HG03280 (cell line): Measurements from ENCODE around the gene ENAH.

ENCODE experiments used
- ATAC-seq: cut with Tn5 transposase; IDR thresholded peaks from one replicate; pipeline ENCODE4 v1.9.1; 2021; ENCODE audit warnings: mild to moderate bottlenecking, moderate library complexity; ENCODE audit not compliant: unreplicated experiment

Gene ENAH

GRCh38 chr1:225608014-225608796 is 44.7 kb downstream of the ENAH start:
- ATAC-seq: no peak

DNA sequence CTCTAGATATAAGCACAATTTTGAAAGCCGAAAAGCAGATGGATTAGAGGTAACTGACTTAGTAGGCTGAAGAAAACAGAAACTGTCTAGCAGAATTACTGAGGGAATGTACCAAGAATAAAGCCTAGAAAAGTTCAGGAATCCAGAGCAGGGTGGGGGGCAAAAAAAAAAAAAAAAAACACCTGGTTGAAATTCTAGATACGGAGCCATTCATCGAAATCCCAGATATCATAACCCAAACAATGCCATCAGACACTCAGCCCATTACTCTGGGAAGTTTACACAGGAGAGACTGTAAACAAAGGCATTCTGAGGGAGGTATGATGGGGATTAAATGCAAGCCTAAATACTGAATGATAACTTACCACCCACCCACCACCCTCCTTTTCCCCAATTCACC is 45.6 kb downstream of the ENAH start:
- no peak for ATAC-seq

DNA sequence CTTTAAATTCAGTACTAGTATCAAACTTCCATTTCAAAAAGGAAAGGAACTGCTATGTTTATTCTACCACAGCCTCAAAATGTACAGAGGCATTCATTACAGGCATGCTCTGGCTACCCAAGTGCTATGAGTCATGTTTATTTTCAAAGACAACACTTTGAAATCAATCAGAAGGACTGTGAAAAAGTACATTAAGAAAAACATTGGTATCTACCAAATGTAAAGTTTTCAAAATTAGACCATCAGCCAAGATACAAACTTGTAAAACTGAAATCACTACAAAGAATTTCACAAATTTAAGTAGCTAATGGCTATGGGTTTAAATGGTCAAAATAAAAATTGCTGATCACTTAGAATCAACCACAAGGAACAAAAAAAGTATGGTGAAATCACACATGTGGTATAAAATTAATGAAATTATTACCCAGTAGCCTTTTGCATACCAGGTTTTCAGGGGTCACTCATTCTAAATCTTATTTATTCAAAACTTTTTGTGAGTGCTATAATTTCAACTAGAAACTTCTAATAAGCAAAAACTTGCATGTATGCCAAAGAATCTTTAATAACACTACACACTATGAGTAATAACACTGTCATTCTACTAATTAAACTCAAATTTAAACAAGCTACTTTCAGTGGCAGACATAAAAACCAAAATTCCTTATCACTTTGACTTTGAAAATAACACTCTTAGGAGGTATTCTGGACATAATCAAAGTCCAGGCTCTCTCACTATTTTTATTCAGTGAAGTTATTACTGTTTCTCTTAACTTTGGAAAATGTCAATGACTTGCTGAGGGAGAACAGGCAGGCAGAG is 49.2 kb downstream of the ENAH start:
- no peak for ATAC-seq

DNA sequence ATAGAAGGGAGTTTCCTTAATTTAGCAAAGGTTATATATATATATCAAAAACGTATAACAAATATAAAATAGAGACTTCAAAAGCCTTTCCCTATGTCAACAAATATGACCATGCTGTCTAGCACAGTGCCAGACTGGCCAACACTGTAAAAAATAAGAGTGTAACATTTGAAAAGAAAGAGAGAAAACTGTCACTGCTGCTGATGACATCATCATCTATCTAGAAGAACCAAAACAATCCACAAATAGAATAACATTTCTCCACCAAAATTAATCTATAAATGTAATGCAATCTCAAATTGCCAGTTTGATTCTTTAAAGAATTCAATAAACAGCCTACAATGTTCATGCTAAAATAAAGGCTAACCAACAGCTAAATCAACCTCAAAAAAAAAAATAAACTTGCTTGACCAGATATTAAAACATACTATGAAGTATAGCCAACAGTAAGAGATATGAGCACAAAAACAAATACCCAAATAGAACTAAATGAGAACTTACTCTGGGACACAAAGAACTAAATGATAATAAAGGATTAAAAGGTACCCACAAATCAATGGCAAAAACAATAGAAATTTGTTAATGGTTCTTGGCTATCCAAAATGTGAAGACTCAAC is 50.2 kb downstream of the ENAH start:
- ATAC-seq: no peak

DNA sequence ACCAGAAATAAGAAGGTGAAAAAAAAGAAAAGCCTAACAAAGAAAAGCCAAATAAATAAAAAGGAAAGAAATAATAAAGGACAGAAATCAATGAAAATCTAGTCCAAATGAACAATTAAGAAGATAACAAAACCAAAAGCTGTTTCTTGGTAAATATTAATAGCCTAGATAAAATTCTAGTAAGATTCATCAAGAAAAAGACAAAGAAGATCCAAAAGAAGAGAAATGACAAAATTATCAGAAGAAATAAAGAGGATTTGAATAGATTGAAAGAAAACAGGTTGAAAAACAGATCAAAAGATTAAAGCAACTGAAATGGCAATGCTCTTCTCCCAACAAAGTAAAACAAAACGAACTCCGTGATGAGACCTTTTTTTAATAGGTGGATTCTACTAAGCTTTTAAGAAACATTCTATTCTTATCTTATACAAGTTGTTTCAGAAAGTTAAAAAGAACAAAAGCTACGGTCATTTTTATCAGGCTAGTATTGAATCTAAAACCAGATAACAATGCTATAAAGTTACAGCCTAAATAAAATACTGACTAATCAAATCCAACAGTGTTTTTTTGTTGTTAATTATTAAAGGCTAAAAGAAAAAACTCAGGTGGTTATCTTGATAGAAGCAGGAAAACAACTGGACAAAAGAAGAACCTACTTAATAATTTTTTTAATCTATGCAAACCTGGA is 50.9 kb downstream of the ENAH start:
- no peak for ATAC-seq

- no peak for ATAC-seq
These were observed 54.1 kb downstream of the ENAH start for GRCh38 chr1:225598847-225599246.

GRCh38 chr1:225597926-225598575 is 54.9 kb downstream of the ENAH start:
- no peak for ATAC-seq

GRCh38 chr1:225596736-225597135 is 56.2 kb downstream of the ENAH start:
- no peak for ATAC-seq

- ATAC-seq: no peak
These were observed 56.9 kb downstream of the ENAH start for GRCh38 chr1:225595974-225596551.

GRCh38 chr1:225595452-225595851 is 57.5 kb downstream of the ENAH start:
- no peak for ATAC-seq

DNA sequence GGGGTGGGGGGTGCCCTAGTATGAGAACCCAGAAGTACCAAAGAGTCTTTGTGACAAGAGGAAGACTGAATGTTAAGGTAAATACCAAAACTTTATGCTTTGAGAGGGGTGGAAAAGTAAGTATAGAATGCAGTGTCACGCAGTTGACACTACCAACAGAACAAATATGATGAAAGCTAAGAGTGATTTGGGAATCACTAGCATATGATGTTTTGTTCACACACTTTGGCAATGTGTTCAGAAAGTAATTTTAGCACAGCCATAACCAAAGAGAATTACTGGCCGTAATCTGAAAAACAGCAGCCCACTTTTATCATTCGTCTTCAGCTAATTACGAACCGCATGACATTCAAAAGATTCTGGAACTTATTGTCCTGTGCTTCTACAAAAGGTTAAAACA is 59.5 kb downstream of the ENAH start:
- ATAC-seq: no peak

- ATAC-seq: no peak
These were observed 60.4 kb downstream of the ENAH start for GRCh38 chr1:225592362-225593025.

DNA sequence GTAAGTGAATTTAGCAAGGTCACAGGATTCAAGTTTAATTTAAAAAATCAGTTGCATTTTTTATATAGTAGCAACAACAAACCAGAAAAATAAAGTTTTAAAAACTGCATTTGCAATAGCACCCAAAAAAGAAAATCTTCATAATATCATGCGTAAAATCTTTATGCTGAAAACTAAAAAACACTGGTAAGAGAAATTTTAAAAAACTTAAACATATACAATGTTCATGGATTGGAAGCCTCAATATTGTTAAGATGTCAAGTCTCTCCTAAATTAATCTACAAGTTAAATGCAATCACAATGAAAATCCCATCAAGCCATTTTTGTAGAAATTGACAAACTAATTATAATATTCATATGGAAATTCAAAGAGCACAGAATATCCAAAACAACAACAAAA is 65.6 kb downstream of the ENAH start:
- ATAC-seq: no peak

- no peak for ATAC-seq
These were observed 71.7 kb downstream of the ENAH start for GRCh38 chr1:225581186-225581585.

DNA sequence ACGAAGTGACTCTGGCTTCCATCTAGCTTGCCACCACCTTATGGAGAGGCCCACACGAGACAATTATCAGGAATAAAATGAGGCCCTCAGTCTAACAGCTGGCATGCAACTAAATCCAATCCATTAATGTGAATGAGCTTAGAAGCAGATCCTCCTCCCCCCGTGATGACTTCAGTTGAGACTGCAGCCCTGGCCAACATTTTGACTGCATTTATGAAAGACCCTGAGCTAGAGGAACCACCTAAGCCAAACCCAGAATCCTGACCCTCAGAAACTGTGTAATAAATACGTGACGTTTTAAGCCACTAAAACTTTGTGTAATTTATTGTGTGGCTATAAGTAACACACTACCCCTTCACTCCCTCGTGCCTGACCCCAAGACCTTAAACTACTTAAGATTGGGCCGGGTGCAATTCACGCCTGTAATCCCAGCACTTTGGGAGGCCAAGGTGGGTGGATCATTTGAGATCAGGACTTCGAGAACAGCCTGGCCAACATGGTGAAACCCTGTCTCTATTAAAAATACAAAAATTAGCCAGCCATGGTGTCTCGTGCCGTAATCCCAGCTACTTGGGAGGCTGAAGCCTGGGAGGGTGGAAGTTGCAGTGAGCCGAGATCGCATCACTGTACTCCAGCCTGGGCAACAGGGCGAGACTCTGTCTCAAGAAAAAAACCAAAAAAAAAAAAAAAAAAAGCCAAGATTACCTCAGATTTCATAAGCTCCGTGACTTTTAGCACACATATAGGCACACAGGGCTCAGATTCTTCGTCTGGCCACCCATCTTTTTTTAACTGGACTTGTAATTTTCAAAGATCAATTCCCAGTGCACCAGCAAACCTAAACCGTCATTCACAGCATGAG is 72.5 kb downstream of the ENAH start:
- no peak for ATAC-seq

GRCh38 chr1:225578251-225578977 is 74.5 kb downstream of the ENAH start:
- no peak for ATAC-seq

DNA sequence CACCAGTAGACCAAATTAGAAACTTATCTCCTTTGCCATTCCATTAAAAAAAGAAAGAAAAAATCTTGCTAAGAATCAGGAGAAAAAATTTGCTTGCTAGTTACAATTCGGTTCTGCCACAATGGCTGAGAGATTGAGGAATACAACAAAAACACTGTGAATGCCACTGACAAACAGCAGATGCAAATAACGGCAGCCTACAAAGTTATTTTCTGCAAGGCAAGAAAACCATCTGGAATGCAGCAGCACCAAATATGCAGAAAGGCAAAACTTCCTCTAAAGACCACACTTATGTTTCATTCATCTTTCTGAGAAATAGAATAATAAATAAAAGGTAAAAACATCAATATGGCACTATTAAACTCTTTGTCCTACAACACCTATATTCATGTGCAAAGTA is 75.7 kb downstream of the ENAH start:
- no peak for ATAC-seq

GRCh38 chr1:225573216-225573615 is 79.7 kb downstream of the ENAH start:
- ATAC-seq: no peak
